Panc1 (cell line): ENCODE results near the gene LTBP3. TPM values are rescaled to one million over a fixed set of nuclear protein-coding genes. Genes with fewer than 3 reads are reported as not detected.
A peak's percentile ranks its signal among the peaks of the same experiment; 100 is the strongest.

Experiments used
- ATAC-seq: fragments of 200-7000 bp; cut with Tn5 transposase; 2 replicates; pipeline ENCODE4 v1.9.1; 2020; ENCODE audit warnings: mild to moderate bottlenecking, moderate library complexity
- BruUV-seq: library from RNA; stranded (reverse); fragments of 400-500 nt; replicated peaks from 2 replicates; lab custom pipeline; 2021; lab: Mats Ljungman, UMichigan
- CTCF ChIA-PET: fragments of 300-600 bp; sonication (Branson Sonifier 250); formaldehyde crosslinking; loops from one replicate; lab custom pipeline; 2022; ENCODE audit warnings: antibody characterized with exemption; lab: Charles Lee
- POLR2A ChIA-PET: fragments of 300-600 bp; sonication (Branson Sonifier 250); formaldehyde crosslinking; loops from one replicate; lab custom pipeline; 2022; ENCODE audit warnings: antibody characterized with exemption; lab: Charles Lee
- DNase-seq: peaks from one replicate; pipeline ENCODE4 v3.0.0-alpha.2; 2010; ENCODE audit warnings: low read depth, low spot score
- H3K27ac ChIP-seq: 2 replicates; pipeline ENCODE4 v1.5.1; 2011; ENCODE audit warnings: mild to moderate bottlenecking, low read length, inconsistent platforms
- H3K27me3 ChIP-seq: fragments of 200-500 bp; sonication (Bioruptor generic); 2 replicates; pipeline ENCODE4 v1.6.0; 2014; ENCODE audit warnings: low read length, inconsistent platforms; ENCODE audit not compliant: control insufficient read depth, insufficient read depth
- H3K36me3 ChIP-seq: fragments of 200-500 bp; sonication (Bioruptor generic); 2 replicates; pipeline ENCODE4 v1.5.1; 2014; ENCODE audit warnings: inconsistent platforms, mild to moderate bottlenecking, low read length, moderate library complexity; ENCODE audit not compliant: control insufficient read depth, insufficient read depth
- H3K4me1 ChIP-seq: 2 replicates; pipeline ENCODE4 v1.5.1; 2011; ENCODE audit warnings: inconsistent platforms, mild to moderate bottlenecking, low read length, moderate library complexity; ENCODE audit not compliant: control insufficient read depth, insufficient read depth
- H3K4me3 ChIP-seq, 2 experiments: 2 replicates each; pipeline ENCODE4 v1.5.1; 2011 to 2012; ENCODE audit warnings: low read depth in 2 of 2, low read length in 2 of 2, mild to moderate bottlenecking in 2 of 2, inconsistent platforms in 1 of 2, moderate library complexity in 1 of 2
- H3K9me3 ChIP-seq: fragments of 200-500 bp; sonication (Bioruptor generic); 2 replicates; pipeline ENCODE4 v1.5.1; 2014; ENCODE audit warnings: low read depth, mild to moderate bottlenecking, inconsistent platforms, low read length, moderate library complexity; ENCODE audit not compliant: control insufficient read depth, insufficient read depth
- CTCF ChIP-seq: fragments of 450-650 bp; IDR thresholded peaks from 2 replicates; pipeline ENCODE4 v1.5.1; 2017; ENCODE audit warnings: mild to moderate bottlenecking
- POLR2AphosphoS5 ChIP-seq: IDR thresholded peaks from 2 replicates; pipeline ENCODE4 v1.6.1; 2012; ENCODE audit warnings: mild to moderate bottlenecking, low read depth, low read length, moderate library complexity
- REST ChIP-seq, 2 experiments: IDR thresholded peaks; 2 replicates each; pipeline ENCODE4 v1.6.1; 2011 to 2012; ENCODE audit warnings: low read depth in 2 of 2, control low read depth in 1 of 2, low read length in 1 of 2, mild to moderate bottlenecking in 1 of 2, moderate library complexity in 1 of 2; ENCODE audit not compliant: insufficient read depth in 1 of 2
- SIN3A ChIP-seq: IDR thresholded peaks from 2 replicates; pipeline ENCODE4 v1.6.1; 2012; ENCODE audit warnings: low read depth, mild to moderate bottlenecking, low read length, moderate library complexity, borderline replicate concordance; ENCODE audit not compliant: insufficient read depth
- TCF7L2 ChIP-seq: IDR thresholded peaks from 2 replicates; pipeline ENCODE4 v1.6.1; 2011; ENCODE audit warnings: mild to moderate bottlenecking, low read depth, low read length, inconsistent platforms
- in situ Hi-C: cut with HindIII; loops from 2 replicates; pipeline ENCODE4 v1.10.0; 2016; ENCODE audit warnings: low sequenced_read_pairs, low pct_unique_long_range_greater_than_20kb
- intact Hi-C: fragments of 100-400 bp; cut with micrococcal nuclease; formaldehyde crosslinking; loops from one replicate; pipeline ENCODE4 v1.10.0; 2022; ENCODE audit not compliant: unreplicated experiment
- total RNA-seq: library from RNA; stranded (reverse); gene quantifications from one replicate; pipeline ENCODE4 v1.2.1, GENCODE V29; 2021; ENCODE audit not compliant: unreplicated experiment

Gene LTBP3
- total RNA-seq, 1 experiment from 2014 or later: 133 TPM

GRCh38 chr11:65539744-65540289 lies 18.3 kb downstream of the LTBP3 start:
- TF ChIP-seq POLR2AphosphoS5 (no peak), TCF7L2 (no peak), SIN3A (no peak; the same call in 1 of the 2 replicates), REST (IDR thresholded peaks at IDR 0.05; ENCODE audit: insufficient read depth in 1 of 2, low read depth in 2 of 2, low read length in 1 of 2) (no peak), CTCF (peak; percentile 35; the same call in 1 of the 2 replicates)
- intact Hi-C loops: no loop called here
- Histone ChIP-seq H3K9me3 (no peaks in the 10 kb centered on the region), H3K27me3 (no peaks in the 10 kb centered on the region), H3K27ac (peak overlapping the region; percentile 79), H3K4me1 (peaks cover 18% of the 10 kb centered on the region), H3K36me3 (peaks cover 2% of the 10 kb centered on the region; the same call in 1 of the 2 replicates), H3K4me3 (peak overlapping the region; percentile 64 to 68)
- CTCF ChIA-PET: interaction anchor here (0.7 to 2.7 kb wide), 7 partner anchors 10 to 53 kb away, joined by 3 to 22 read pairs (median 3); partner anchors contain the start of genes FAM89B and ZNRD2
- POLR2A ChIA-PET: interaction anchor here (0.6 to 0.9 kb wide), 2 partner anchors 61 to 116 kb away, joined by 3 read pairs; no protein-coding TSS in a partner anchor
- in situ Hi-C loops: no loop called here
- ATAC-seq (peak; percentile 79), DNase-seq (no peak)
- BruUV-seq: no TSS peak

GRCh38 chr11:65538915-65539743 lies 19.0 kb downstream of the LTBP3 start:
- H3K4me1 ChIP-seq: peaks cover 18% of the 10 kb centered on the region
- in situ Hi-C loops (no loop called here), intact Hi-C loops (no loop called here)
- TSS peak; percentile 81 for BruUV-seq
- POLR2A ChIA-PET: no interaction called here
- DNase-seq (no peak), ATAC-seq (no peak)
- no peak overlapping the region for H3K27ac ChIP-seq
- peaks cover 2% of the 10 kb centered on the region; the same call in 1 of the 2 replicates for H3K36me3 ChIP-seq
- H3K4me3 ChIP-seq: peak overlapping the region in 1 of 2 experiments; percentile 64; a peak in 3 of 4 replicates
- no peaks in the 10 kb centered on the region for H3K27me3 ChIP-seq
- CTCF ChIA-PET: interaction anchor here (0.7 to 2.4 kb wide), 2 partner anchors 10 to 13 kb away, joined by 3 to 22 read pairs; no protein-coding TSS in a partner anchor
- no peak for TF ChIP-seq CTCF
- no peak for TF ChIP-seq REST (IDR thresholded peaks at IDR 0.05; ENCODE audit: insufficient read depth in 1 of 2, low read depth in 2 of 2, low read length in 1 of 2)
- TF ChIP-seq TCF7L2: no peak
- TF ChIP-seq POLR2AphosphoS5: no peak; the same call in 1 of the 2 replicates
- no peak; the same call in 1 of the 2 replicates for TF ChIP-seq SIN3A
- no peaks in the 10 kb centered on the region for H3K9me3 ChIP-seq
